Measurements from ENCODE around the gene ZNF362.
A peak's percentile ranks its signal among the peaks of the same experiment; 100 is the strongest.
"Not testable (repeated sequence)": the region's sequence is repeated elsewhere in the genome, so short reads cannot be mapped to it uniquely, and the experiment has no call there.

ZNF362 gene

DNA sequence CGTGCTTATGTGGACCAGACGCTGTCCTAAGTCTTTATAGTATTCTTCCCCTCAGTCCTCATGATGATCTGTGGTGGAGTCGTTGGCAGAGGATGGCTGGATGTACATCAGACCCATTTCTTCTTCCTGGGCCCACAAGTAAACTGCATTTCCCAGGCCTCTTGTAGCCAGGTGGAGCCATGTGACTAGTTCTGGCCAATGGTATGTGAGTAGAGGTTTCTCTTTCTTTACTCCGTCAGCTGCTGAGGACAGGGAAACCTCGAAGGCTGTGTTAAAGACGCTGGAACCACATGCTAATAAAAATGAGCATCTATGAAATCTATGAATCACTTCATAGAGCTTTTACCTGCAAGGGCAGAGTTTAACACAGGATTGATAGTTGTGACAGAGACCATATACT, 18.7 kb upstream of the ZNF362 start:
- H3K27me3 ChIP-seq: peaks cover 0 to 12% of the 10 kb centered on the region in 2 donors
- no peak overlapping the region for H3K4me3 ChIP-seq
- DNase-seq: no peak
- H3K36me3 ChIP-seq: no peaks in the 10 kb centered on the region
- H3K4me1 ChIP-seq: no peaks in the 10 kb centered on the region
- no peak for TF ChIP-seq CTCF (IDR thresholded peaks at IDR 0.05)
- intact Hi-C loops (cut with DNase I; ENCODE audit: low total_unique reads): no loop called here
- H3K9me3 ChIP-seq: no peaks in the 10 kb centered on the region
- no peak overlapping the region for H3K27ac ChIP-seq

- H3K36me3 ChIP-seq; intact Hi-C loops (cut with DNase I; ENCODE audit: low total_unique reads); H3K4me3 ChIP-seq; H3K9me3 ChIP-seq; H3K4me1 ChIP-seq; H3K27ac ChIP-seq: not testable (repeated sequence)
- DNase-seq: peak in 1 of 2 donors; percentile 4
- H3K27me3 ChIP-seq: peaks cover 0 to 12% of the 10 kb centered on the region in 2 donors
Measured at GRCh38 chr1:33238194-33238724, 18.0 kb upstream of the ZNF362 start.

- H3K36me3 ChIP-seq; H3K9me3 ChIP-seq; H3K4me1 ChIP-seq; H3K27ac ChIP-seq; H3K4me3 ChIP-seq; intact Hi-C loops (cut with DNase I; ENCODE audit: low total_unique reads): not testable (repeated sequence)
- peaks cover 0 to 10% of the 10 kb centered on the region in 2 donors for H3K27me3 ChIP-seq
- peak in 1 of 2 donors; percentile 3 for DNase-seq
Measured at GRCh38 chr1:33239410-33239809, 16.9 kb upstream of the ZNF362 start.

- intact Hi-C loops (cut with DNase I; ENCODE audit: low total_unique reads): no loop called here
- TF ChIP-seq CTCF (IDR thresholded peaks at IDR 0.05): no peak
- DNase-seq: no peak
Measured at GRCh38 chr1:33241866-33242265, 14.4 kb upstream of the ZNF362 start.

DNA sequence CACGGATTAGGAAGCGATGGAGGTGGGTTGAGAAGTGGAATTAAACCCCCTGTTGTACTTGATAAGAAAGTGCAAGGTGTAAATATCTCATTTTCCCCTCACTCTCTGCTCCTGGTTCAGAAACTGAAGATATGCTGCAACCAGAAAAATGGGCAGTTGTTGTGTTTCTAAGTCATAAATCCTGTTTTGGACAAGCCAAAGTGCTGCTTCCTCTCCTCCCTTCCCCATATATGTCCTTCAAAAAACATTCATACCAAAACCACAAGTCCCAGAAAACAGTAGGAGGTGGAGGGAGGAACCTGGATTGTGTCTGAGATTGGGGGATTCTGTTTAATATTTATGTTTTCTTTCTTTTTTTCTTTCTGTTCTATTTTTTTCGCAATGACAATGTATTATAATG, 13.6 kb upstream of the ZNF362 start:
- no peaks in the 10 kb centered on the region for H3K4me1 ChIP-seq
- no peaks in the 10 kb centered on the region for H3K9me3 ChIP-seq
- TF ChIP-seq CTCF (IDR thresholded peaks at IDR 0.05): no peak
- no peaks in the 10 kb centered on the region for H3K27me3 ChIP-seq
- intact Hi-C loops (cut with DNase I; ENCODE audit: low total_unique reads): no loop called here
- H3K27ac ChIP-seq: no peak overlapping the region
- DNase-seq: no peak
- no peaks in the 10 kb centered on the region for H3K36me3 ChIP-seq
- no peak overlapping the region for H3K4me3 ChIP-seq

More at GRCh38 chr1:33241866-33242265, 14.4 kb upstream of the ZNF362 start:
- Histone ChIP-seq H3K9me3 (no peaks in the 10 kb centered on the region), H3K36me3 (no peaks in the 10 kb centered on the region), H3K27ac (no peak overlapping the region), H3K4me3 (no peak overlapping the region), H3K4me1 (no peaks in the 10 kb centered on the region), H3K27me3 (no peaks in the 10 kb centered on the region)

DNA sequence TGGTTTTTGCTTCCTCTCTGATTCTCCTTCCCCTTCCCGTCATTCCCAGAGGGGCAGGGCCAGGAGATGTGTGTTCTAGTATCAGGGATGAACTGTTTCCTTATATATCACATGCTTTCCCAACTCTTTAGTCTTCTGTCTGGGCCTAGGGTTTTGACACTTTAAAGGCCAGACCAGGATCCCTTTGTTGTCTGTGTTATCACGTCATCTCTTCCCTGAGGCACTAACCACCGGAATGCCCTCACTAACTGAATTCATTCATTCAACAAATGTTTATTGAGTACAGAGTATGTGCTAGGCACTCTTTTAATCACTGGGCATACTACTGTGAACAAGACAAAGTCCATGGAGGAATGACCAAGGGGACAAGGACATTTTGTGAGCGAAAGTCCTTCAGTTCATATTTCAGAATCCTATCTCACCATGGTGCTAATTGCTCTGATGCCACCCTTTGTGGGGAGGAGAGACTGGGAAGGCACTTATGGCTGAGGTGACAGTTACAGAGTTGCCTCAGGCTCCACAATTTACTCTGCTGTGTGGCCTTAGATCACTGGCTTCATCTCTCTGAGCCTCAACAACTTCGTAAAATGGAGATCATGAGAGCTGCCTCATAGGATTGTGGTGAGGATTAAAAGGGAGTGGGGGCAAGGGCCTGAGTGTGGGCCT, 12.0 kb upstream of the ZNF362 start:
- no peak overlapping the region for H3K27ac ChIP-seq
- H3K9me3 ChIP-seq: no peaks in the 10 kb centered on the region
- no peaks in the 10 kb centered on the region for H3K27me3 ChIP-seq
- intact Hi-C loops (cut with DNase I; ENCODE audit: low total_unique reads): no loop called here
- no peaks in the 10 kb centered on the region for H3K36me3 ChIP-seq
- no peak for DNase-seq
- TF ChIP-seq CTCF (IDR thresholded peaks at IDR 0.05): no peak
- H3K4me1 ChIP-seq: no peaks in the 10 kb centered on the region
- H3K4me3 ChIP-seq: no peak overlapping the region

All from tibial artery (tissue), 4 donors.